Retinal pigment epithelial cell (primary cell): Measurements from ENCODE around the gene ZNF583.

ENCODE experiments used
- DNase-seq: peaks from one replicate; pipeline ENCODE4 v3.0.0-alpha.2; 2010; ENCODE audit warnings: low read depth
- H3K4me3 ChIP-seq: 2 replicates; pipeline ENCODE4 v1.5.1; 2011; ENCODE audit warnings: mild to moderate bottlenecking, low read length, control low read depth, moderate library complexity
- CTCF ChIP-seq: conservative IDR thresholded peaks from 2 replicates; pipeline ENCODE4 v1.5.1; 2011; ENCODE audit warnings: low read depth, low read length, control low read depth, inconsistent platforms

Gene ZNF583

GRCh38 chr19:56372281-56372680, 31.9 kb upstream of the ZNF583 start:
- no peak overlapping the region for H3K4me3 ChIP-seq
- no peak for TF ChIP-seq CTCF
- DNase-seq: no peak

- no peak overlapping the region for H3K4me3 ChIP-seq
- no peak for DNase-seq
- no peak for TF ChIP-seq CTCF
Measured at GRCh38 chr19:56377105-56377924, 26.8 kb upstream of the ZNF583 start.

GRCh38 chr19:56383826-56384605, 20.1 kb upstream of the ZNF583 start:
- no peak for TF ChIP-seq CTCF
- no peak for DNase-seq
- H3K4me3 ChIP-seq: no peak overlapping the region

GRCh38 chr19:56393119-56394012, 10.8 kb upstream of the ZNF583 start, which contains the start of gene ZNF582:
Gene ZNF582 (minus strand): TSS chr19:56393534. CDS start chr19:56391752, 1,782 bp downstream.
- H3K4me3 ChIP-seq: peak within 1 kb of the TSS; percentile 84
- TF ChIP-seq CTCF: peak; percentile 84
- DNase-seq: peak; percentile 88

GRCh38 chr19:56398809-56399208, 5.3 kb upstream of the ZNF583 start:
- no peak for DNase-seq
- H3K4me3 ChIP-seq: no peak overlapping the region
- no peak for TF ChIP-seq CTCF

GRCh38 chr19:56400485-56400884, 3.6 kb upstream of the ZNF583 start:
- no peak for TF ChIP-seq CTCF
- no peak for DNase-seq
- no peak overlapping the region for H3K4me3 ChIP-seq
